DND-41 (cell line): ENCODE measurements around the gene DUXB.

Experiments used
- ATAC-seq: fragments of 200-7000 bp; cut with Tn5 transposase; 3 replicates; pipeline ENCODE4 v1.9.1; 2021; ENCODE audit warnings: low read depth; ENCODE audit not compliant: insufficient read depth
- DNase-seq: peaks from one replicate; pipeline ENCODE4 v3.0.0-alpha.2; 2020
- H2AFZ ChIP-seq: 2 replicates; pipeline ENCODE4 v1.6.0; 2012; ENCODE audit warnings: low read depth, low read length
- H3K27ac ChIP-seq: 2 replicates; pipeline ENCODE4 v1.5.1; 2012; ENCODE audit warnings: low read length, inconsistent platforms
- H3K27me3 ChIP-seq: fragments of 200-600 bp; sonication (generic); 2 replicates; pipeline ENCODE4 v1.6.0; 2012; ENCODE audit warnings: low read length, mild to moderate bottlenecking, inconsistent platforms; ENCODE audit not compliant: insufficient read depth, poor library complexity
- H3K36me3 ChIP-seq: 2 replicates; pipeline ENCODE4 v1.5.1; 2012; ENCODE audit warnings: low read length, inconsistent platforms; ENCODE audit not compliant: insufficient read depth
- H3K4me1 ChIP-seq: 2 replicates; pipeline ENCODE4 v1.5.1; 2012; ENCODE audit warnings: mild to moderate bottlenecking, low read length; ENCODE audit not compliant: insufficient read depth
- H3K4me2 ChIP-seq: 2 replicates; pipeline ENCODE4 v1.6.0; 2012; ENCODE audit warnings: mild to moderate bottlenecking, moderate library complexity, low read length, inconsistent platforms; ENCODE audit not compliant: insufficient read depth
- H3K4me3 ChIP-seq, 2 experiments: fragments of 200-600 bp in 1 of 2; shearing (Covaris generic) in 1 of 2; 2 replicates each; pipeline ENCODE4 v1.5.1; 2012 to 2016; ENCODE audit warnings: inconsistent platforms in 2 of 2, low read length in 2 of 2, mild to moderate bottlenecking in 2 of 2, low read depth in 1 of 2, moderate library complexity in 1 of 2
- H3K79me2 ChIP-seq: 2 replicates; pipeline ENCODE4 v1.6.0; 2012; ENCODE audit warnings: low read length, inconsistent platforms; ENCODE audit not compliant: insufficient read depth
- H3K9ac ChIP-seq: 2 replicates; pipeline ENCODE4 v1.6.0; 2012; ENCODE audit warnings: low read depth, mild to moderate bottlenecking, inconsistent platforms, low read length, moderate library complexity
- H3K9me3 ChIP-seq: 2 replicates; pipeline ENCODE4 v1.5.1; 2012; ENCODE audit warnings: low read length, moderate library complexity, mild to moderate bottlenecking, inconsistent platforms; ENCODE audit not compliant: insufficient read depth, severe bottlenecking
- H4K20me1 ChIP-seq: 2 replicates; pipeline ENCODE4 v1.6.0; 2012; ENCODE audit warnings: low read length; ENCODE audit not compliant: insufficient read depth
- EZH2 ChIP-seq: IDR thresholded peaks from 3 replicates; pipeline ENCODE4 v1.6.1; 2012; ENCODE audit warnings: borderline replicate concordance, low read depth, mild to moderate bottlenecking, moderate library complexity, low read length, inconsistent platforms; ENCODE audit not compliant: severe bottlenecking
- TF ChIP-seq, protein P1 (sequence below): IDR thresholded peaks from 2 replicates; pipeline ENCODE4 v1.5.1; 2012; ENCODE audit warnings: borderline replicate concordance, low read length, moderate library complexity, mild to moderate bottlenecking; ENCODE audit not compliant: poor library complexity, severe bottlenecking; ENCODE audit errors: extremely low read depth

Gene DUXB

DNA sequence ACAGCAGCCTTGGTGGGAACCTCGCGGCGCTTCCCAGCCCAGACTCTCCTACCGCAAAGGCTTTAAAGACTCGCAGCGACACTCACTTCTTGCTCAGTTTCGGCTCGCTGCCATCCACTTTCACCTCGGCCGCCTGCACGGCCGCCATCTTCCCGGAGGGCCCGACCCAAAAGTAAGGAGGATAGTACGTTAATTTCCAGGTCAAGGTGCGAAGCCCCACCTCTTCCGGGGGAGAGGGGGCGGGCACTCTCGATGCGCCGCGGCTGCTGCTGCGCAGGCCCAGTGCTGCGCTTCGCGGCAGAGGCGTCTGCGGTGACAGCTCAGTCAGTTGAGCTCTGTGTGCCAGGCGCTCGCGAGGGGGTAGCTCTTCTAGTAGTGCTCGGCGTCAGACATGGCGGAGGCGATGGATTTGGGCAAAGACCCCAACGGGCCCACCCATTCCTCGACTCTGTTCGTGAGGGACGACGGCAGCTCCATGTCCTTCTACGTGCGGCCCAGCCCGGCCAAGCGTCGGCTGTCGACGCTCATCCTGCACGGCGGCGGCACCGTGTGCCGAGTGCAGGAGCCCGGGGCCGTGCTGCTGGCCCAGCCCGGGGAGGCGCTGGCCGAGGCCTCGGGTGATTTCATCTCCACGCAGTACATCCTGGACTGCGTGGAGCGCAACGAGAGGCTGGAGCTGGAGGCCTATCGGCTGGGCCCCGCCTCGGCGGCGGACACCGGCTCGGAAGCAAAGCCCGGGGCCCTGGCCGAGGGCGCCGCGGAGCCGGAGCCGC lies 53.6 kb downstream of the DUXB start, which contains the start of the genes KARS1 and TERF2IP:
Gene KARS1 (minus strand): TSS at position 174 of the 773 bp plus-strand sequence. CDS start 26 bp downstream, at position 148.
Gene TERF2IP (plus strand): TSS at position 282 of the 773 bp plus-strand sequence. CDS start 110 bp downstream, at position 392.
- peak within 1 kb of the TSS; percentile 99 for H3K4me2 ChIP-seq
- no peaks in the 10 kb centered on the region for H3K9me3 ChIP-seq
- H3K79me2 ChIP-seq = peaks cover 98% of the 10 kb centered on the region
- no peak for TF ChIP-seq EZH2
- TF ChIP-seq, protein P1, sequence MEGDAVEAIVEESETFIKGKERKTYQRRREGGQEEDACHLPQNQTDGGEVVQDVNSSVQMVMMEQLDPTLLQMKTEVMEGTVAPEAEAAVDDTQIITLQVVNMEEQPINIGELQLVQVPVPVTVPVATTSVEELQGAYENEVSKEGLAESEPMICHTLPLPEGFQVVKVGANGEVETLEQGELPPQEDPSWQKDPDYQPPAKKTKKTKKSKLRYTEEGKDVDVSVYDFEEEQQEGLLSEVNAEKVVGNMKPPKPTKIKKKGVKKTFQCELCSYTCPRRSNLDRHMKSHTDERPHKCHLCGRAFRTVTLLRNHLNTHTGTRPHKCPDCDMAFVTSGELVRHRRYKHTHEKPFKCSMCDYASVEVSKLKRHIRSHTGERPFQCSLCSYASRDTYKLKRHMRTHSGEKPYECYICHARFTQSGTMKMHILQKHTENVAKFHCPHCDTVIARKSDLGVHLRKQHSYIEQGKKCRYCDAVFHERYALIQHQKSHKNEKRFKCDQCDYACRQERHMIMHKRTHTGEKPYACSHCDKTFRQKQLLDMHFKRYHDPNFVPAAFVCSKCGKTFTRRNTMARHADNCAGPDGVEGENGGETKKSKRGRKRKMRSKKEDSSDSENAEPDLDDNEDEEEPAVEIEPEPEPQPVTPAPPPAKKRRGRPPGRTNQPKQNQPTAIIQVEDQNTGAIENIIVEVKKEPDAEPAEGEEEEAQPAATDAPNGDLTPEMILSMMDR = peak; percentile 5
- peak within 1 kb of the TSS; percentile 86 to 97 for H3K4me3 ChIP-seq
- peak within 1 kb of the TSS; percentile 83 for H3K9ac ChIP-seq
- peak; percentile 97 for DNase-seq
- H2AFZ ChIP-seq = peak within 1 kb of the TSS; percentile 88
- peaks cover 62% of the 10 kb centered on the region for H3K4me1 ChIP-seq
- peak; percentile 93 for ATAC-seq
- H3K27me3 ChIP-seq = no peaks in the 10 kb centered on the region
- H4K20me1 ChIP-seq = peaks cover 50% of the 10 kb centered on the region; the same call in 1 of the 2 replicates
- peaks cover 50% of the 10 kb centered on the region for H3K36me3 ChIP-seq
- peak within 1 kb of the TSS; percentile 90 for H3K27ac ChIP-seq

GRCh38 chr16:75647112-75647491 lies 54.2 kb downstream of the DUXB start:
- Histone ChIP-seq H3K4me1 (peaks cover 60% of the 10 kb centered on the region), H3K9ac (peak overlapping the region; percentile 83), H4K20me1 (peaks cover 55% of the 10 kb centered on the region), H3K4me3 (peak overlapping the region; percentile 86 to 97), H3K9me3 (no peaks in the 10 kb centered on the region), H3K36me3 (peaks cover 56% of the 10 kb centered on the region), H3K27me3 (no peaks in the 10 kb centered on the region), H2AFZ (peak overlapping the region; percentile 88), H3K79me2 (peaks cover 98% of the 10 kb centered on the region), H3K4me2 (peak overlapping the region; percentile 99), H3K27ac (peak overlapping the region; percentile 82)
- no peak for DNase-seq
- no peak for TF ChIP-seq EZH2
- TF ChIP-seq, protein P1 = no peak
- ATAC-seq = peak; percentile 44

DNA sequence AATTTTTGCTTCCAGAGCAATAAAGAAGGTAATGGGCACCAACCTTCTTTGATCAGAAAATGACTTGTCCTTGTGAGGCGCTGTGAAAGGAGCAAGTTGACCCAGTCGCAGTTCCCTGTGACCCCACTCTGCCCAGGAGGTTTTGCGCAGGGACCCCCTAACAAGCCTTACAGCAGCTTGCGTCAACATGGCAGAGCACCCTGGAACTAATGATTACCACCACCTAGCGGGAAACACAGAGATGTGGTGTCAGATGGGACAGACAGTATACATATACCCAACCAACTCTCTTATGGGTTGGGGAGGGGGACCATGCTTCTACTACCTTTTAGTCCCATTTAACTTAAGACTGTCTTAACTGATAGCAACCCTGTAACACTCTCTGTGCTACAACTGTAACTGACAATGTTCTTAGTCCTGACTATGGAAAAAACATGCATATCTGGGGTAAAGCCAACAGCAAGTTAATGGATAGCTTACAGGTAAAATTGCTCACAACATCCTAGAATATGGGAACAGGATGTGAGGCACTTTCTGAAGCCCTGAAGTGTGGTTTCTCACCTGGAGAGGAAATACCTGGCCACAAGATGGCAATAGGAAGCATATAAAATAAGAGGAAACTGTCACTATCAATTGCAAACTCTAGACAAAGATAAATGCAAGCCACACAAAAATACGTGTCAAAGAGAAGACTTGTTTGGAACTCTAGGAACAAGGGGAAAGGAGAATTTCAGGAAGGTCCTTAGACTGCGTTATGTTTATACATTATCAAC lies 56.8 kb downstream of the DUXB start:
- H3K4me3 ChIP-seq = no peak overlapping the region

More for the DNA sequence above, 56.8 kb downstream of the DUXB start:
- DNase-seq (no peak), ATAC-seq (no peak)
- no peak for TF ChIP-seq EZH2
- TF ChIP-seq, protein P1 = no peak
- Histone ChIP-seq H2AFZ (no peak overlapping the region), H3K36me3 (peaks cover 66% of the 10 kb centered on the region), H3K9ac (no peak overlapping the region), H4K20me1 (peaks cover 45% of the 10 kb centered on the region), H3K9me3 (no peaks in the 10 kb centered on the region), H3K79me2 (peaks cover 92% of the 10 kb centered on the region), H3K27me3 (no peaks in the 10 kb centered on the region), H3K27ac (no peak overlapping the region), H3K4me1 (peaks cover 34% of the 10 kb centered on the region), H3K4me2 (peak overlapping the region; percentile 99; the same call in 1 of the 2 replicates)
